HFFc6 (cell line): ENCODE measurements around the gene SELENOO. TPM values are rescaled to one million over a fixed set of nuclear protein-coding genes. Genes with fewer than 3 reads are reported as not detected.

Experiments used
- DNase-seq: peaks from one replicate; pipeline ENCODE4 v3.0.0-alpha.2; 2018
- H3K27ac Mint-ChIP-seq: 2 replicates; pipeline ENCODE4 v1.8.0; 2020; ENCODE audit warnings: mild to moderate bottlenecking, mixed read lengths
- H3K27me3 Mint-ChIP-seq: 2 replicates; pipeline ENCODE4 v1.8.0; 2021; ENCODE audit warnings: mild to moderate bottlenecking, moderate library complexity, mixed read lengths; ENCODE audit not compliant: insufficient read depth
- H3K36me3 Mint-ChIP-seq: 2 replicates; pipeline ENCODE4 v1.8.0; 2021; ENCODE audit warnings: low read depth, mixed read lengths
- H3K4me1 Mint-ChIP-seq: 2 replicates; pipeline ENCODE4 v1.8.0; 2020; ENCODE audit warnings: low read depth, mixed read lengths
- H3K4me3 Mint-ChIP-seq: 2 replicates; pipeline ENCODE4 v1.8.0; 2020; ENCODE audit warnings: mild to moderate bottlenecking, moderate library complexity, mixed read lengths
- H3K9me3 Mint-ChIP-seq: 2 replicates; pipeline ENCODE4 v1.8.0; 2020; ENCODE audit warnings: mild to moderate bottlenecking, mixed read lengths
- total RNA-seq, 6 experiments: library from RNA; stranded (reverse); fragmentation: NEBNext Ultra II Directional; extraction: Animal tissue kit (Norgen Biotek cat#: 25700); gene quantifications; 2 replicates in 1 of 6; 3 replicates in 5 of 6; pipeline ENCODE4 v1.2.3, GENCODE V29; 2021
- TF ChIP-seq, protein P1 (sequence below): fragments of 200-600 bp; sonication (generic); IDR thresholded peaks from 2 replicates; pipeline ENCODE4 v1.5.0; 2021; ENCODE audit warnings: antibody characterized with exemption, mild to moderate bottlenecking

Gene SELENOO
- total RNA-seq, 6 experiments from 2014 or later, result 14.4 to 18.0 (median 16.0) TPM

DNA sequence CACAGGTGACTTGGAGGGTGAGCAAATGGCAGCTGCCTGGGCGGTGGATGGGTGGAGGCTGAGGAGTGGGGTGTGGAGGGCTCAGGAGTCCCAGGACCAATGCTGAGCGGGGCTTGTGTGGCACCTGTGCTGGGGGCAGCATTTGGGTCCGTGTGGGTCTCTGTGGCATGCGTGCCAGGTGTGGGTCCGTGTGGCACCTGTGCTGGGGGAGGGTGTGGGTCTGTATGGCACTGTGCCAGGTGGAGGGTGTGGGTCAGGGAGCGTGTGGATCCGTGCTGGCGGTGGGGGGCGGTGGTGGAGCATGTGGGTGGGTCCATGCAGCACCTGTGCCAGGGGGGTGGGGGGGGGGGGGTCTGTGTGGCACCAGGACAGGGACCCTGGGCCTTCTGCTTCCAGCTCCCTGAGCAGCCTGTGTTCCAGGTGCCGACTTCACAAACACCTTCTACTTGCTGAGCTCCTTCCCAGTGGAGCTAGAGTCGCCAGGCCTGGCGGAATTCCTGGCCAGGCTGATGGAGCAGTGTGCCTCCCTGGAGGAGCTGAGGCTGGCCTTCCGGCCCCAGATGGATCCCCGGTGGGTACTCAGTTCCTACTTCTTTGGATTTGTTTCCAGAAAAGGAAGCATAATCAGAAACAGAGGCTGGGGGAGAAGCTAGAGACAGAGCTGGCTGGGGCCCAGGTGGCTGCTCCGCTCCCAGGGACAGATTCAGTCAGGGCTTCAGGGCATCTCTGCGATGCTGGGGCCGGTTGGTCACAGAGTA is 14.7 kb downstream of the SELENOO start:
- Mint-ChIP-seq H3K27me3 (peaks cover 3% of the 10 kb centered on the region), H3K27ac (no peak overlapping the region), H3K4me3 (no peak overlapping the region), H3K9me3 (no peaks in the 10 kb centered on the region), H3K36me3 (peaks cover 32% of the 10 kb centered on the region; the same call in 1 of the 2 replicates), H3K4me1 (no peaks in the 10 kb centered on the region)
- no peak for DNase-seq
- TF ChIP-seq, protein P1, sequence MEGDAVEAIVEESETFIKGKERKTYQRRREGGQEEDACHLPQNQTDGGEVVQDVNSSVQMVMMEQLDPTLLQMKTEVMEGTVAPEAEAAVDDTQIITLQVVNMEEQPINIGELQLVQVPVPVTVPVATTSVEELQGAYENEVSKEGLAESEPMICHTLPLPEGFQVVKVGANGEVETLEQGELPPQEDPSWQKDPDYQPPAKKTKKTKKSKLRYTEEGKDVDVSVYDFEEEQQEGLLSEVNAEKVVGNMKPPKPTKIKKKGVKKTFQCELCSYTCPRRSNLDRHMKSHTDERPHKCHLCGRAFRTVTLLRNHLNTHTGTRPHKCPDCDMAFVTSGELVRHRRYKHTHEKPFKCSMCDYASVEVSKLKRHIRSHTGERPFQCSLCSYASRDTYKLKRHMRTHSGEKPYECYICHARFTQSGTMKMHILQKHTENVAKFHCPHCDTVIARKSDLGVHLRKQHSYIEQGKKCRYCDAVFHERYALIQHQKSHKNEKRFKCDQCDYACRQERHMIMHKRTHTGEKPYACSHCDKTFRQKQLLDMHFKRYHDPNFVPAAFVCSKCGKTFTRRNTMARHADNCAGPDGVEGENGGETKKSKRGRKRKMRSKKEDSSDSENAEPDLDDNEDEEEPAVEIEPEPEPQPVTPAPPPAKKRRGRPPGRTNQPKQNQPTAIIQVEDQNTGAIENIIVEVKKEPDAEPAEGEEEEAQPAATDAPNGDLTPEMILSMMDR, result no peak

DNA sequence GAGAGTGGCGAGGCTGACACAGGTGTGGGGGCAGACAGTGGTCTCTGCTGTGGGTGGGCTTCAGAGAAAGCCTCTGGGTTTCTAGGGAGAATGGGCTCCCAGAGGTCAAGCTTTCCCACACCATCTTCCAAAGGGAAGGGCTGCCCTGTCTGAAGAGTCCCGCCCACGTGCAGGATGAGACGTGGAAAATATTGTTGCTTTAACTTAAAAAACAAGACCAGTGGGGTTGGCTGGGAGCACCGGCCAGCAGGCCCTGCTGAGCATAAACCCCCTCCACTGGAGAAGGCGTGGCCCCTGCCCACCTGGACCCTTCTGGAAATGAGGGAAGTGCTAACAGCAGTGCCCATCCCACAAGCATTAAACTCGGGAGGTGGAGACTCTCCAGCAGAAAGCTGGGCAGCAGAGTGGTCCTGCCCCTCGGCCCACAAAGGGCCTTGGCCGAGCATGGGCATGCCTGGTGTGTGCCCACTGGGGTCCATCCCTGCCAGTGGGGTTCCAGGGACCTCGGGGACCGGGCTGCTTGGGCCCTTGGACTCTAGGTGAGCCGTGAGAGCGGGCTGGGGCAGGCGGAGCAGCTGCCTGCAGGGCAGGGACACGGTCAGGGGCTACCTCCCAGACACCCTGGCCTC is 15.4 kb downstream of the SELENOO start:
- Mint-ChIP-seq H3K27ac (no peak overlapping the region), H3K27me3 (peaks cover 3% of the 10 kb centered on the region), H3K4me1 (no peaks in the 10 kb centered on the region), H3K9me3 (no peaks in the 10 kb centered on the region), H3K36me3 (peaks cover 29% of the 10 kb centered on the region; the same call in 1 of the 2 replicates), H3K4me3 (no peak overlapping the region)
- TF ChIP-seq, protein P1, result no peak
- no peak for DNase-seq

DNA sequence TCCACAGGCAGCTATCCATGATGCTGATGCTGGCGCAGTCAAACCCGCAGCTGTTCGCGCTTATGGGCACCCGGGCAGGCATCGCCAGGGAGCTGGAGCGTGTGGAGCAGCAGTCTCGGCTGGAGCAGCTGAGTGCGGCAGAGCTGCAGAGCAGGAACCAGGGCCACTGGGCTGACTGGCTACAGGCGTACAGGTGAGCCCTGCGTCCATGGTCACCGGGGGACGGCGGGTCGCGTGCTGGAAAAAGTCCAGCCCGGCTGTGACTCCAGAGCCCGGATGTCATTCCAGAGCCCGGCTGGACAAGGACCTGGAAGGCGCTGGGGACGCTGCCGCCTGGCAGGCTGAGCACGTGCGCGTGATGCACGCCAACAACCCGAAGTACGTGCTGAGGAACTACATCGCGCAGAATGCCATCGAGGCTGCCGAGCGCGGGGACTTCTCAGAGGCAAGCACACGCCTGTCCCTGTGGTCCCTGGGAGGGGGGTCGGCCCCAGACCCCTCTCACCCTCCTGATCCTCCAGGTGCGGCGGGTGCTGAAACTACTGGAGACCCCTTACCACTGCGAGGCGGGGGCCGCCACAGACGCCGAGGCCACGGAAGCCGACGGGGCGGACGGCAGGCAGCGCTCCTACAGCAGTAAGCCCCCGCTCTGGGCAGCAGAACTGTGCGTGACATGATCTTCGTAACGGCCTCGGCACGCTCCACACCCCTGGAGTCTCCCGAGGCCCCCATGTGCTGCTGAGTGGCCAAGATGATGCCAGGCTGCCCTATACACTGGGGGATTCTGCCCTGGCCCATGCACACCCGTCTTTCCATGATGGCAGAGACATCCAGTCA is 16.1 kb downstream of the SELENOO start:
- Mint-ChIP-seq H3K4me1 (no peaks in the 10 kb centered on the region), H3K4me3 (no peak overlapping the region; the same call in 1 of the 2 replicates), H3K27ac (no peak overlapping the region)

DNA sequence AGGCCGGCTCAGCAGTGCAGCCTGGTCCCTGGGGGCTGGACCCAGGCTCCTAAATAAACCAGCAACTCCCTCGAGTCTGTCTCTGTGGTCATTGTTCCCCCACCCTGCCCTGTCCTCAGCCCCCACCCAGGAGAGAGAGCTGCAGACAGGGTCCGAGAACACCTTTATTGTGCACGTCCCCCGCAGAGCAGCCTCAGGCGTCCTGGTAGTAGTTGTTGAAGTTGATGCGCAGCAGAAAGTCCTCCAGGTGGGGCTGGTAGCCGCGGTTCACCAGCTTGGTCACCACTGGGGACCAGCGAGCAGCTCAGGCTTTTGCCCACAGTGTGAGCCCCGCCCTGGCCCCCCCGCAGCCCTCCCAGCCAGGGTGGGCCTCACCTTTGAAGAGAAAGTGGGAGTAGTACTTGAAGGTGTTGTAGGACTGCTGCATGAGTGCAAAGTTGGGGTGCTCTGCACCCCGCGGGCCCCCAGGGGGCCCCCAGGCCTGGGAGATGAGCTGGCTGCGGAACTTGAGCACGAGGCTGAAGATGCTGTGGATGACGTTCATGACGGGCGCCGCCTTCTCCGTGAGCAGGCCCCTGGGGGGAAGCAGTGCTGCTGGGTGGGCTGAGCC is 16.8 kb downstream of the SELENOO start:
- Mint-ChIP-seq H3K4me1 (no peaks in the 10 kb centered on the region), H3K27ac (no peak overlapping the region), H3K9me3 (no peaks in the 10 kb centered on the region), H3K36me3 (peaks cover 21% of the 10 kb centered on the region; the same call in 1 of the 2 replicates), H3K27me3 (peaks cover 2% of the 10 kb centered on the region), H3K4me3 (no peak overlapping the region)
- TF ChIP-seq, protein P1, result no peak
- DNase-seq, result no peak

More for the DNA sequence above, 16.1 kb downstream of the SELENOO start:
- peaks cover 2% of the 10 kb centered on the region for H3K27me3 Mint-ChIP-seq
- H3K9me3 Mint-ChIP-seq, result no peaks in the 10 kb centered on the region
- H3K36me3 Mint-ChIP-seq, result peaks cover 27% of the 10 kb centered on the region; the same call in 1 of the 2 replicates
- TF ChIP-seq, protein P1, result no peak
- DNase-seq, result no peak
